ENCODE measurements around the gene TRPM3. TPM values are rescaled to one million over a fixed set of nuclear protein-coding genes. Genes with fewer than 3 reads are reported as not detected.

TRPM3 gene
- total RNA-seq, 1 experiment from 2014 or later = 5.4 TPM

GRCh38 chr9:70566751-70567150 lies 554.7 kb downstream of the TRPM3 start (continued):
- TF ChIP-seq ZNF512 (CRISPR knock-in tag; IDR thresholded peaks at IDR 0.05; ENCODE audit: borderline replicate concordance) = no peak

- Mint-ChIP-seq H3K27ac (no peak overlapping the region), H3K27me3 (ENCODE audit: low read depth) (peaks cover 4% of the 10 kb centered on the region; the same call in 1 of the 2 replicates), H3K9me3 (no peaks in the 10 kb centered on the region), H3K36me3 (no peaks in the 10 kb centered on the region), H3K4me3 (no peak overlapping the region), H3K4me1 (peaks cover 30% of the 10 kb centered on the region)
- POLR2A ChIA-PET = no interaction called here
- no peak for TF ChIP-seq STAT6 (CRISPR knock-in tag; conservative IDR thresholded peaks at IDR 0.05; ENCODE audit: low read depth)
- TF ChIP-seq ATF2 (CRISPR knock-in tag; IDR thresholded peaks at IDR 0.05; ENCODE audit: borderline replicate concordance, low read depth) = no peak
- no peak for TF ChIP-seq ZNF138 (CRISPR knock-in tag; conservative IDR thresholded peaks at IDR 0.05)
- DNase-seq (ENCODE audit: low spot score) (no peak), ATAC-seq (no peak)
- CTCF ChIA-PET = interaction anchor here (0.8 to 2.0 kb wide), 4 partner anchors 12 to 56 kb away, joined by 3 to 7 read pairs (median 6); no protein-coding TSS in a partner anchor
These were observed 555.4 kb downstream of the TRPM3 start for GRCh38 chr9:70566066-70566465.

- ATAC-seq (no peak), DNase-seq (ENCODE audit: low spot score) (no peak)
- TF ChIP-seq ZBTB43 (CRISPR knock-in tag; IDR thresholded peaks at IDR 0.05) (no peak), GRHL2 (CRISPR knock-in tag; IDR thresholded peaks at IDR 0.05; ENCODE audit: insufficient replicate concordance, severe bottlenecking) (no peak), AR (CRISPR knock-in tag; IDR thresholded peaks at IDR 0.05) (no peak), NFATC4 (CRISPR knock-in tag; IDR thresholded peaks at IDR 0.05) (no peak), PREB (CRISPR knock-in tag; IDR thresholded peaks at IDR 0.05; ENCODE audit: borderline replicate concordance) (no peak)
- peaks cover 4% of the 10 kb centered on the region; the same call in 1 of the 2 replicates for H3K27me3 Mint-ChIP-seq (ENCODE audit: low read depth)
- H3K36me3 Mint-ChIP-seq = no peaks in the 10 kb centered on the region
- no peak overlapping the region for H3K27ac Mint-ChIP-seq
- POLR2A ChIA-PET = no interaction called here
- CTCF ChIA-PET = no interaction called here
- no peaks in the 10 kb centered on the region for H3K9me3 Mint-ChIP-seq
- H3K4me1 Mint-ChIP-seq = peaks cover 30% of the 10 kb centered on the region
- no peak overlapping the region for H3K4me3 Mint-ChIP-seq
These were observed 556.7 kb downstream of the TRPM3 start for GRCh38 chr9:70564468-70565335.

Data from WTC11 (cell line).